GM21786 (cell line): ENCODE results near the gene NCK1.

Source experiments
- ATAC-seq: cut with Tn5 transposase; IDR thresholded peaks from one replicate; pipeline ENCODE4 v1.9.1; 2021; ENCODE audit not compliant: unreplicated experiment

NCK1 gene

DNA sequence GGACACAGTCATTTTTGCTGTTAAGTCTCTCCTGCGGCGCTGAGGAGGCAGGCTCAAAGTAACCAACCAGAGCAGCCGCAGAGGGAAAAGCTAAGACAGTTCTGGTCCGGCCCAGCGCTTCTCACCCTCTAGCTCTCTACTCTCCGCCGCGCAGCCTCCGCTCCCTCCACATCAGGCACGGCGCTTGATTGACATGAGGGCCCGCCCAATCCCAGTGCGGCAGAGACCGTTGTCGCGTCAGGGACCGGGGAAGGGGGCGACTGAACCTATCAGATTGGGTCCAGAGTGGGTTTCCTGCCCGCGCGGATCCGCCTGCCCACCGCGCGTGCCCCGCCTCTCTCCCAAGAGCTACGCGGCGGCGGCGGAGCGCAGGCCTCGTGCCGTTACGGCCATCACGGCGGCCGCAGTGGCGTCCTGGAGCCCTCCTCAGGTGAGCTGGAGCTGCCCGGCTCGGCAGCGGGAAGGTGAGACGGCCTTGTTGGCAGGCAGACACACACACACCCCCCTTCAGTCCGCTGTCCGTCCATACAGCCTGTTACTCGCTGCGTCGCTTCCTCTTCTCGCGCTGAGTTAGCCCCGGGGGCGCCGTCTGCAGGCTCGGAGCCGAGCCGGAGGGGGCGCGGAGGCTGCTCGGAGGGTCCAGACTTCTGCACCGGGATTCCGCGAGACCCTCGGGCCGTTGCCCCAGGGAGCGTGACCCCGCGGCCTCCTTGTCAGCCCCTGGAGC is at the start of gene NCK1:
NCK1 (plus strand) TSS at position 319 of the 727 bp plus-strand sequence. CDS start 65,794 bp downstream, outside the sequence.
- peak; percentile 97 for ATAC-seq

DNA sequence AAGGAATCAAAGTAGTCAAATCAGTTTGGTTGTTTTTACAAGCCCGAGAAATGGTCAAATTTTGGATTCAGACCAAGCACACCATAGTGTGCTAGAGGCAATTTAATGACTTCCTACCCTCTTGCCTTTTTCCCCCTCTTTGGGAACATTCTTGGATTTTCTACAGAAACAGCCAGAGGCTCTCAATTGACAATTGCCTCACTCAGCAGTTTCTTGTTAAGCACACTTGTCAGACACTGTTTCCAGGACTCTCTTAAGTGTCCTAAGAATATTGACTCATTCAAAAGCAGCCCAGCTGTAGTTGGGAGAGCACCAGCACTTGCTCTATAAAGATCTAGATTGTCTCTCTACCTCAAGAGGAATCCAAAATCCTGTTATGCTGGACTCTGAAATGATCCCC is 44.6 kb upstream of the NCK1 start:
- ATAC-seq = no peak

DNA sequence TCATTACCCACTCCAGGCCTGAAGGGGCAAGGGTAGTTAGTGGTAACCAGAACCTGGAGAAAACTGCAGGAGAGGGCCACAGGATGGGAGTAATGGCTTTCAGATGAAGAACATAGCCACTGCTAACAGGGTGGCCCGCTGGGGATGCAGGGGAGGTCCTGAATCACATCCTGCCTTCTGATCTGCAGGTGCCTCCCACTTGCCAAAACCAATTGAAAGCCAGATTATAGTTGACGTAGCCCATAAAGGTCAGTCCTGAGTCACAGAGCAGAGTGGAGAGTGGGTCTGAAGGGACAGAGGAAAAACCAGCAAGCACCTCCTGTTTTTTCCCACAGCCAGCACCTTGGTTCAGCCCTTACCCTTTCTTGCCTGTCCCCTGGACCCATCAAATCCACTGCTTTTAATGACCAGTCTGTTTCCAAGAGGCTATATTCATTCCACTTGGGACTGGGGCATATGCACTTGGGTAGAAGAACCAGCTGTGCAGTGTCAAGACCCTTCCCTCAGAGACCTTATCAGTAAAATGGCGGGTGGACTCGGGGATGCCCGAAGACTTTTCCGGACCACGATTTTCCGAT is 43.7 kb upstream of the NCK1 start:
- ATAC-seq = no peak

DNA sequence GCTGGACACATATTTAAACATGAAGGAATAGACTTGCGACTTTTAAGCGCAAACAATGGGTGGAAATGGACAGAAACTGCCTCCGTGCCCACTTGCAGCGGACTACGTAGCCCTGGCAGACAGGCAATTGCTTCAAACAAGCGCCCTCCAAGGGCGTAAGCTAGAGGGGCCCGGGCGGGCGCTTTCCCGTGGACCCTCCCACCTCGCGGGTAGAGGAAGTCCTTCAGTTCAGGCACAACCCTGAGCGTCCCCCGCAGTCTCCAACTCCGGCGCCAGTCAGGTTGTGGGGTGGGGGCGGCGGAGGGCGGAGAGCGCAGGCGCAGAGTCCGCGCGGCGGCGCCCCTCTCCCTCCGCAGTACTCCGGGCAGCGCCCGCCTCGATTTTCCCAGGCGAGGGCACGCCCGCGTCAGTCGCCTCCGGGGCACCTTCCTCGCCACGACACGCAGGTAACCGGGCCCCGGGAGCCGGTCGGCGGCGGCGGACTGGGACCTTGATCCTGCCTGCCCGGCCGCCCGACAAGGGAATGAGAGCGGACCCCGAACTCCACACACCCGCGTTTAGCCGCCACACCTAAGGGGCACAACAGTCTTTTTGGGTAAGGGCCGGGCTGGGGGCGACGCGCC is 43.1 kb upstream of the NCK1 start, which contains the start of gene SLC35G2:
SLC35G2 (plus strand) TSS at position 358 of the 623 bp plus-strand sequence. CDS start 35,335 bp downstream, outside the sequence.
- ATAC-seq = no peak

DNA sequence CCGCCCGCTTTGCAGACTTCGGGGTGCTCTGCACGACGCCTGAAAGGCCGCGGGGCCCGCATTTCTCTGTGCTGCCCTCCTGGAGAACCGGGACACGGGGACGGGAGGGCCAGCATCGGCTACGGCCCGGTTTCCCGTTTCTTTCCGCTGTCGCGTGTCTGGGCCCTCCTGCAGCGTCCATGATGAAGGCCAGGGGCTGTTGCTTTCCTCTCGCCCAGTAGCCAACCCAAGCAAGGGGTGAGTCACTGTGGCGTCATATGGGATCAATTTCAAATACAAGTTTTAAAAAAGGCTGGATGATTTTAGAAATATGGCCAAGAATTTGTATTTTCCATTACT is 42.6 kb upstream of the NCK1 start:
- no peak for ATAC-seq

DNA sequence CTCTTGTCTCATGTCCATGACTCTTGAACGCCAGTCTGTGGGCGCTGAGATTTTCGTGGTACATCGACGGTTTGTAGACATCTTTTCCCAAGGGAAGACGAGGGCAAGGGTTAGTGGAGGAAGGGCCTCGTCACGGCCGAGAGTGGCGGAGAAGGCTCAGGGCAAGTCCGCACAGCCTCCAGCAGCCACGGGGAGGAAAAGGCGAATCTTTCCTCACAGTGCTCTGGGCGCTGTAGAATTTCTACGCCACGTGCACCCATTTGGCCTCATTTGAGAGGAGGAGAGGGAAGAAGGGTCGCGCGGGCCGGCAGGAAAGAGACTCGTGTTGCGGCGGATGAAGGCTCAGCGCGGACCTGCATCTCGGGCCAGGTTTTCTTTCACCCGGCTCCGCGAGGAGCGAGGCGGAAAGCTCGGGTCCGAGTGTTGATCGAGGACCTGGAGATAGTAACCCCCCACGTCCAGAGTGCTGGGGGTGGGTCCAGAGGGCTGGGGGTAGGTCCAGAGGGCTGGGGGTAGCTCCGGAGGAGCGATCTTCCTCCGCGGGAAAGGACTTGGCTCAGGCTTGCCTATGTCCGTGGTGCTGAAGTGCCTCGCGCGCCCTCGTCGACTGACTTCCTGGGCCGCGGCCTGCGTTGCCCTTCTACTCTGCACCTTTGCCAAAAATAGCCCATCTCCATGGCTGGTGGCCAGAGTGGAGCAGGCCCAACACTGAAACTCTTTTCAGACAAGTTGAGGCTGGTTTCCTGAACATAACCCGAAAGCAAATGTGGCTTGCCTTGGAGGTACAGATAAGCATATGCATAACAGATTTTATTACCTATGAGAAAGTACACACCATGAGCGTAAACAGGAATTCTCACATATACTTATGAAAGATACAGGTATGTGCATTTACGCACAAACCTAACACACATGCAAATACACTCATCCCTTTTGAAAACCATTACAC is 42.0 kb upstream of the NCK1 start:
- no peak for ATAC-seq

DNA sequence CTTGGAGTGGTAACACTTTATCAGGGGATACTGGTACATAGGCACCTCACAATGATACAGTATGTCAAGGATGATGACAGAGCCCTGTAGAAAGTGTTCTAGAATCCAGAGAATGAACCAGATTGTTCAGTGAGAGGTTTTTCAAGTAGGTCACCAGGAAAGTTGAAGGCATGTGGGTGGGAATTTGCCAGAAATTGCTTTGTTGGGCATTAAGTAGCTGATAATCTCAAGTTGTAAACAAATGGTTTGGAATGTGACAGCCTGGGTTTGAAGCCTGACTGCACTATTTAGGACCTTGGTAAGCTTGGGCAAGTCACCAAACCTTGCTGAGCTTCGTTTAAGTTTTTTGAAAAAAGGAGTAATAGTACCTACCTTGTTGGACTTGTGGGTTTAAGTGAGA is 30.5 kb upstream of the NCK1 start:
- ATAC-seq = no peak

DNA sequence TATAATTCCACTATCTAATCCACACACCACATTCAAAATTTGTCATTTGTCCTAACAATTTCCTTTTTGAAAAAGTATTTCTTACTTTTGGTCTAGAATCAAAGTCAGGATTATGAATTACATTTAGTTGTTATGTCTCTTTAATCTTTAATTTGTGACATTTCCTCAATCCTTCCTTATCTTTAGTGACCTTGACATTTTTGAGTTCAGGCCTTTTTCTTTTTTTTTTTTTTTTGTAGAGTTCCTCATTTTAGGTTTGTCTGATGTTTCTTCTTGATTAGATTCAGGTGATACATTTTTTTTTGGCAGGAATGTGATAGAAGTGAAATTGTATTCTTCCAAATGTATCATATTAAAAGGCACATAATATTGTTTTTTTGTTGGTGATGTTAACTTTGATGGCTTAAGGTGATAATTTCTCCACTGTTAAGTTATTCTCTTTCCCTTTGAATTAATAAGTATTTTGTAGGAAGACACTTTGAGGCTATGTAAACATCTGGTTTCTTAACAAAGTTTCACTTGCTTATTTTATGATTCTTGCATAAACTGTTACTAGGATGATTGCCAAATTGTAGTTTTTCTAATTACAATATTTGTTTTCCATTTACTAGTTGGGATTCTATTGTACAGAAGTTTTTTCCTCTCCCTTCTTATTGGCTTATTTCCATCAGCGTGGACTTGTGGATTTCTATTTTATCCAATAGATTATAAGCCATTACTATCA is 26.8 kb upstream of the NCK1 start:
- no peak for ATAC-seq

DNA sequence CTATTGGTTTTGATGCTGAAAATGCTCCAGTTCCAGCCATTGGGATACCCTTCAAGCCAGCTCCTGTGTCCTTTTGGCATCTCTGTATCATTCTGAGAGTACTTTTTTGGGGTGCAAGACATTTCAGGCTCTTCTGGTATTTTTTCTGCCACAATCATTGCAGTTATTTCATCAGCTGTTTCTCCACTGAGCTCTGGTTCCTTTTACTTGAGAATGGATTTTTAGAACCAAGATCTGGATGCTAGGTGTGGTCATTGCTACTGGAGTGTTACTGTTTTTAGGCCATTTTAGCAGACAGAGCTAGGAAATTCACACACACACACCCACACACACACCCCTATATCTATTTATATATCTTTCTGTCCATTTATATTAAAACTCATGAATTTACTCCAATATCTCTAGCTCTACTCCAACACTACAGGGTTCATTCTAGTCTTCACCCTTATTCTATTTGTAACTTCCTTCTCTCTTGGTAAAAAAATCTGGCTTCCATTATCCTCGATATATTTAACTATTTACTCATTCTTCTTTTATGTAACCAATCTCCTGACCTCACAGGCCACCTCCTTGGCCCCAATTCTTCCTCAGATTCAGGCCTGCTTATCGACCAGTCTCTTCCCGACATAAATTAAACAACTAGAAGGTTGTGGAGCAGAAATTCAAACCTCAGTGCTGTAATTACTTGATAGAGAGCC is 26.0 kb upstream of the NCK1 start:
- no peak for ATAC-seq

DNA sequence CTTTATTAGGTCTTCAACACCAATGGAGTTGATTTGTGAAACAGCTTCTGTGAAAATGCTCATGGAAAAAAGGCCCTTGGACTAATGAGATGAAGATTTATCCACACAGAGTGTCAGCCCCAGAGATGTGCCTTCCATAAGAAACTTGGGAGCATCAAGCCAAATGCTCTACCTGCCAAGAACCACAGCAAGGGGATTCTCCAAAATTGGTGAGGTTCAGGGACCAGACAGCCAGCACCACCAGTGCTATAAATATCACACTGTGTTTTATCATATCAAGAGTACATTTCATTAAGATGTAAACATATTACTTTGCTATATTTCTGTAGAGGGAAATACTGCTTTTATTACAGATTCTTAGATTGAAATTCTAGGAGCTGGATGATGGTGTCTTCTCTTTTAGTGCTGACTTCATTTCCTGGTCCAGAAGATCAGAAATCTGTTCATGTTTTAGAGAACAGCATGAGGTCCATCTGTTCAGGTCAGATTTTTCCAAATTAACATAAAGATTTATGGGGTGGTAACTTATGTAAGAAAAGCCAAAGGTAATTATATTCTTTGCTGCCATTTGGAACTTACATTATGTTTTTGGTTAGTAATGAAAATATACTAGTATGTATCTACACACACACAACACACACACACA is 25.4 kb upstream of the NCK1 start:
- ATAC-seq = no peak

DNA sequence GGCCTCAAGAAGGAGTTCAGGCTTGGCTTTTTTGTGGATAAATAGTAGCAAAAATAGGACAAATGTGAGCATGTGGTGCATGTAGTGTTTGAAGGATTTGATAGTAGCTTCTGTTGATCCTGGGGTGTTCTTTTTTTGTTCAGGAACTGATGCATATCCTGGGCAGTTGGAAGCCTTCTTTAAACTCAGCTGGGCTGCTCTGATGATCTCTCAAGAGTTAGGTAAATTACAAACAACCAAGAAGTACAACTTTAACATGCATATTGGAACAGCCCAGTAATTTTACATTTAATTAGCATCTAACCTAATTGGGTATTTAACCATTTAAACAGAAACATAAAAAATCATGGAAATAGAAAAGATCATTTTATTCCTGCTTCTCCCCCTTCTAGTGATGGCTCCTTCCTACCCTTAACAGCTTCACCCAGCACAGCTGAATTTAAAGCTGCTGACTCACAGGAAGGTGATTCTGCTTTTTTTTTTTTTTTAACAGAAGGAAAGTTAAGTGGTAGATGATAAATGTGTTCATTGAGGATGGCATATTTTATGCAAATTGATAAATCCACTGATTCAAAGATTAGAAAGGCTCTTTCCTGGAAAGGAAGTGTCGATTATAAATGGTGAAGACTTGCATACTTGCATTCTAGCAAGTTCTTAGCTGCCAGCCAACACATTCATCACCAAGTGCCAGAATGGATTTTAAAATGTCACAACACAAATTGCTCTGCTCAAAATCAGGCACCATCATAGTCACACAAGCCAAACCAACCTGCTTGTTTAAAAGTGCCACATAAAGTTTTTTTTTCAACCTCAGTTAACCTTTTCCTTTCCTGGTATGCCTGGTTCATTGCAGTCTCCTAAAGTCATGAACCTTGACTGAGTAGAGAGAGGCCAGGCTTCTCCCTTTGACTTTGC is 23.1 kb upstream of the NCK1 start:
- no peak for ATAC-seq

DNA sequence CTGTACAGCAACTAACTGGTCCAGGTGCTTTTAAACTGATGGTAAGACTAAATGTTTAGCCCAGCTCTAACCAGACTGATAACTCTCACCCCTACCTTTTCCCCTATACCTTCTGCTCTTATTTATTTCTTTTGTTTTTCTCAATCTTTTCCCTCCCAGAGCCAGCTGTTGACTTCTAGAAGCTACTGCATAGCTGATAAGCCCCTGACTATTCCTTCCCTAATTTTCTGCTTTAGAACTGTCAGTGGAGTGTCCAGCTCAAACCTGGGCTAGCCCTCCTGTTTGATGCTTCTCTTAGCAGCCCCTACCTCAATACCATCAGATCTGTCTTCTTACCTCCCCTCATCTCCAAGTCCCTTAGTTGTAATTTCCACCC is 22.5 kb upstream of the NCK1 start:
- ATAC-seq = no peak

DNA sequence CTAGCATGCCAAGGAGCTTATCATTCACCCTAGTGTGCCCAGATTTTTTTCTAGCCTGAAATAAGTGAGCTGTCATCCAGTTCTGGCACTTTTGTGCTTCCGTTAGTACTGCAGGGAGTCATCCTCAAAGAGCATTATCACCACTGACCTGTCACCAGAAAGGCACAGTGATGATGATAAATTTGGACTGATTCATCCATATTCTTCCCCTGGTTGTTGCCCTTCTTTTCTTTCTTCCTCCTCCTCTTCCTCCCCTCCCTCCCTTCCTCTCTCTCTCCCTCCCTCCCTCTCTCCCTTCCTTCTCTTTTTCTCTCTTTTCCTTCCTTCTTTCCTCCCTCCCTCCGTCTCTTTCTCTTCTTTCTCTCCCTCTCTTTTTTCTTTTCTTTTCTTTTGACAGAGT is 21.8 kb upstream of the NCK1 start:
- no peak for ATAC-seq

DNA sequence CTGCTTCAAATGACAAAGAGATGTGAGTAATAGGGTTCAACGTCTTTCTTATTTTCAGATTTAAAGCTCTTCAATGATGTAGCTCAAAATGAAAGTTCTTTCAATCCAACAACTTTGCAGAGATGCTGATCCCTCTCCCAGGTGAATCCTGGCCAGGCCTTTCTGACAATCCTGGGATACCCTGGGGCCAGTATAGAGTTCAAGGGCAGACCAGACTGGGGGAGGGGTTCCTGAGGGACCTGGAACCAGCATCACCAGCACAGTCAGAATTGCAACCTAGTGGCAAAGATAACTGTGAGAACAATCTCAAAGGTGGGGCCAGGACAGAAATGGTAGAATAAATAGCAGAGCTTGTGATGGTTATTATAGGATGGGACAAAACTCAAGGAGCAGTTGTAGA is 19.7 kb upstream of the NCK1 start:
- no peak for ATAC-seq

DNA sequence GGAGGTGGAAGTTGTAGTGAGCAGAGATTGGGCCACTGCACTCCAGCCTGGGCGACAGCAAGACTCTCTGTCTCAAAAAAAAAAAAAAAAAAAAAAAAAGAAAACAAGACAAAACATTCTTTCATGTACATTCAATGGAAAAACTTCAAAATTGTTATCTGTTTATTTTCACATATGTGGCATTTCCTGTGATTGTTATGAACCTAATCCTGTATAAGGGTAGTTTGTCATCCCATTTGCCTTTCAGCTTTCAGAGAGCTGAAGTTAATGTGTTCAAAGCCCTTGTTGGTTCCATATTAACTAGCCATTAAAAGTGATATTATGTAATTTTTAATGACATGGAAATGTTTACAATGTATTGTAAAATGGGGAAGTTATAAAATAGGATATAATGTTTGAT is 17.3 kb upstream of the NCK1 start:
- no peak for ATAC-seq

DNA sequence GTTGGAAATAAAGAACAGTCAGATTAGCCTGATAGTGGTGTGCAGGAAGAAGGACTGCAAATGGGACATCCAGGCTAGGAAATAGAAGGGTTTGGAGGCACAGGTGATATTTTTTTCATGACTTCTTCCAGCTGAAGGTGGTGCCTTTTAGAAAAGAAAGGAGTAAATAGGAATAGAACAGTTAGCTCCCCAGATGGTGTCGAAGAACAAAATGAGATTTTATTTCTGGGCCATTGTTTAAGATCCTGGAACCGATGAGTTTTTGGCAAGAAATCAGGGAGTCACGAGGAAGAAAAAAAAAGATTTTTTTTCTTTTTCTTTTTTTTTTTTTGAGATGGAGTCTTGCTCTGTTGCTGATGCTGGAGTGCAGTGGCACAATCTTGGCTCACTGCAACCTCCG is 9.8 kb upstream of the NCK1 start:
- no peak for ATAC-seq

DNA sequence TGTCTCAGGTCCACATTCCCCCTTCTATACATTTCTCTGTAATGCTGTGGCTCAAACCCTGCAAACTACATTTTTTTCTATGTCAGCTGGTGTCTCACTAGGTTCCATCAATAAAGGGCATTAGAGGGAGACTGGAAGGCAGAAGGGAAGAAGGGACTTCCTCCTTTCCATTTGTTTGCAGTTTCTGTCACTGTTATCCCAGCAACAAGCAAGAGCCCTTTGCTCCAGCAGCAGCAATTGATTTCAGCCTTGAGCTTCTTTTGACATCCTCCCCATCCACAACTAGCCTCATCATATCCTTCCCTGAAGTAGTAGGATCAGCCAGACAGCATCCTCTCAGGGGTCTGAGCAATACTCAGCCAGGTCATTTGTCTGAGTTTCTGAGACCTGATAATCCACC is 5.3 kb upstream of the NCK1 start:
- no peak for ATAC-seq

DNA sequence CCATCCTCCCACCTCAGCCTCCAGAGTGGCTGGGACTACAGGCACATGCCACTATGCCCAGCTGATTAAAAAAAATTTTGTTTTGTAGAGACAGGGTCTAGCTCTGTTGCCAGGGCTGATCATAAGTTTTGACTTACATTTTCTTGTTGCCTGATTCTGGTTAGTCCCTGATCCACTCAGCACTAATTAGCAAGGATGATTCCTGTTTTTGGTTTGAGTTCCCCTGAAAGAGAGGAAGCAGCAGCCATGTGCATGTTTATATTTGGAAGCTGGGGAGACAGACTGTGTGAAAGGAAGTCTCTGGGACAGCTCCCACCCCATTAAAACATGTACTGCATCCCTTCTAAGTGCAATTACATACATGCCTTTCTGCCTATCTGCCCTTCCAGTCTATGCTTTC is 3.6 kb upstream of the NCK1 start:
- ATAC-seq = no peak

DNA sequence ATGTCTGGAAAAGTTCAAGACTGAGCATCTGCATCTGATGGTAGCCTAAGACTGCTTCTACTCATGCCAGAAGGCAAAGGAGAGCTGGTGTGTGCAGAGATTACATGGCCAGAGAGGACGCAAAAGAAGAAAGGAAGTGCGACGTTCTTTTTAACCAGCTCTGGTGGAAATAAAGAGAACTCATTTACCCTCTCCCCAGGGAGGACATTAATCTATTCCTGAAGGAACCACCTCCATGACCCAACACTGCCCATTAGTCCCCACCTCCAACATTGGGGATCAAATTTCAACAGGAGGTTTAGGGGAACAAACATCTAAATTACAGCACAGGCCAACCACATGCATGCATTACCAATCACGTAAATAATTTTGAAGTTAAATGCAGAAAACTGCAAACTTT is 1.5 kb upstream of the NCK1 start:
- no peak for ATAC-seq
